HG02678 (cell line): Measurements from ENCODE around the gene SHLD2.
"Not testable (repeated sequence)": the region's sequence is repeated elsewhere in the genome, so short reads cannot be mapped to it uniquely, and the experiment has no call there.

Experiments
- ATAC-seq: cut with Tn5 transposase; IDR thresholded peaks from one replicate; pipeline ENCODE4 v1.9.1; 2021; ENCODE audit warnings: mild to moderate bottlenecking, moderate library complexity; ENCODE audit not compliant: unreplicated experiment

SHLD2 gene

DNA sequence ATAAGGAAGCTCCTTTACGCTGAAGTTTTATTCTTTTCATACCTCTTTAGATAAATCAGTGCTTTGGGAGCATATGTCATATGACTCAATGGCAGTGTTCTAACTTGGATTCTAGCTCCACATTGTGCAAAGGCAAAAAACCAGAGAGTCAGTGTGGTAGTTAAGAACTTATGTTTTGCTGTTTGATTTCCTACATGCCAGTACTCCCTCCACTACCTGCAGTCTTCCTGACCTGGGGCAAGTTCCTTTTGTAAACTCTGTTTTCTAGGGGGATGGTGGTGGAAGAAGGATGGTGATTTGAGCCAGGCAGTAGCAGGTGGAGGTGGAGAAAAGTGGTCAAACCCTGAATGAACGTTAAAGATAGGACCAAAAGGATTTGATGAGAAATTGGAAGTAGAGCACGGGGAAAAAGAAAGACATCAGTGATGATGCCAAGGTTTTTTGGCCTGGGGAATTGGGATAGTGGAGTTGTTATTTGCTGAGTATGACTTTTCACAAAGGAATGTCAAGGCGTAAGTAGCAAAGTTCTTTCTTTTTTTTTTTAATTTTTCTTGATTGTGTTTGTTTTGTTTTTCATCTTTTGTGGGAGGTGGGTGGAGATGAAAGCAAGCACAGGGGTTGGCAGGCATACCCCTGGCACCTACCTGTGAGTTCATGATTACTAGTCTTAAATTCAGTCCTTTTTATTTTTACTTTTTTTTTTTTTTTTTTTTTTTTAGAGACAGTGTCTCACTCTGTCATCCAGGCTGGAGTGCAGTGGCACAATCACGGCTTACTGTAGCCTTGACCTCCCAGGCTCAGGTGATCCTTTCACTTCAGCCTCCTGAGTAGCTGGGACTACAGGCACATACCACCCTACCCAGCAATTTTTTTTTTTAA is 47.5 kb downstream of the SHLD2 start:
- not testable (repeated sequence) for ATAC-seq

DNA sequence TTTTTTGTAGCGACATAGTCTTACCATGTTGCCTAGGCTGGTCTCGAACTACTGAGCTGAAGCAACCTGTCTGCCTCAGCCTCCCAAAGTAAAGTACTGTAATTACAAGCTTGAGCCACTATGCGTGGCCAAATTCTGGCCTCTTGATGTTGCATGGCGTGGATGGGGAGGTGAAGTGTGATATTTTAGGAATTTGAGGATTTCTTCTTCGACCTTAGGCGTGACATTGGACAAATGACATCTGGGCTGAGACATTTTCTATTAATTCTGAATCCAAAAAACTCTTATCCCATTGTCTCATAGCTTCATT is 48.1 kb downstream of the SHLD2 start:
- ATAC-seq = not testable (repeated sequence)

- not testable (repeated sequence) for ATAC-seq
These were observed 50.6 kb downstream of the SHLD2 start for GRCh38 chr10:87145598-87145997.

DNA sequence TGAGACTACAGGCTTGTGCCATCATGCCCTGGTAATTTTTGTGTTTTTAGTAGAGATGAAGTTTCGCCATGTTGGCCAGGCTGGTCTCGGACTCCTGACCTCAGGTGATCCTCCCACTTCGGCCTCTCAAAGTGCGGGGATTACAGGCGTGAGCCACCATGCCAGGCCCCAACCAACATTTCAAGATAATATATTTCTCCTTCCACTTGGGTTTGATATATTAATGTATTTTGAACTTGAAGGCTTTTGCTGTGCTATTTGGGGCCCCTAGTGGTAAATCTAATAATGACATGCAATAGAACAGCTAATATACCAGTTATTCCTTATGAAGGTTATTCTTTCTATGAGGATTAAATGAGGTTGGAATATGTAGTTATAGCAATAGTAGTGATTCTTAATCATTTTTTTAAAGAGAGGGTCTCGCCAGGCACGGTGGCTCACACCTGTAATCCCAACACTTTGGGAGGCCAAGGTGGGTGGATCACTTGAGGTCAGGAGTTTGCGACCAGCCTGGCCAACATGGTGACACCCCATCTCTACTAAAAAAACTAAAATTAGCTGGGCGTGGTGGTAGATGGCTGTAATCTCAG is 54.1 kb downstream of the SHLD2 start:
- not testable (repeated sequence) for ATAC-seq

- ATAC-seq = not testable (repeated sequence)
These were observed 56.5 kb downstream of the SHLD2 start for GRCh38 chr10:87151516-87151915.

- not testable (repeated sequence) for ATAC-seq
These were observed 61.8 kb downstream of the SHLD2 start for GRCh38 chr10:87156841-87157240.

DNA sequence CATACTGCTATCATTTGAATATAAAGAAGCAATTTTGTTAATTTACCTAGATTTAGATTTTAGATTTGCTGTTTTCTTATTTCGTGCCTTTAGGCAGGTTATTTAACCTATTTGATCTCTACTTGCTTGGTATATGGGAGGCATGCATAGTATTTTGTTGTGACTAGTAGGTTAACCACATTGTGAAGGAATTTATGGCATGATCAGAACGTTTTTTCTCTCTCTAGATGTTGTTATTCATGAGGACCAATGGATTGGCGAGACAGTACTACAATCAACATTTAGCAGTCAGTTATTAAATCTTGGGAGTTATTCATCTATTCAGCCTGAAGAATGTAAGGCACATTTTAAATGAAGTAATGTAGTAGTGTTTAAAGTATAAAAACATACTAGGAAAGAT is 62.8 kb downstream of the SHLD2 start:
- ATAC-seq = not testable (repeated sequence)

GRCh38 chr10:87162703-87163293 is 67.8 kb downstream of the SHLD2 start:
- ATAC-seq = not testable (repeated sequence)

DNA sequence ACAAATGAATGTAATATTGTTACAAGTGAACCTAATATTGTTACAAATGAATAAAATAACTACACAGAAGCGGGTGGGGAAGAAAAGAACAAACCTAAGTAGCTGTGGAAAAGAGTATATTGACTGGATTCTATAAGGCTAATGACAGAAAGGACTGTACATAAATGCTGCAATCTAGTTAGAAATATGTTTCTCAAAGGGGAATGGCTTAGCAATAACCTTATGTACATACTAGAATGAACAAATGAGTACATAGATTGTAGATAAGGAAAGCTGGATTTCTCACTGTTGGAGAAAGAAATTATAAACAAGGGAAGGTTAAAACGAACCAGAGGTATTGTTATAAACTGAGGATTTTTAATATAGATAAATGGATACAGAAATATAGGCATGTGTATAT is 68.4 kb downstream of the SHLD2 start:
- not testable (repeated sequence) for ATAC-seq

DNA sequence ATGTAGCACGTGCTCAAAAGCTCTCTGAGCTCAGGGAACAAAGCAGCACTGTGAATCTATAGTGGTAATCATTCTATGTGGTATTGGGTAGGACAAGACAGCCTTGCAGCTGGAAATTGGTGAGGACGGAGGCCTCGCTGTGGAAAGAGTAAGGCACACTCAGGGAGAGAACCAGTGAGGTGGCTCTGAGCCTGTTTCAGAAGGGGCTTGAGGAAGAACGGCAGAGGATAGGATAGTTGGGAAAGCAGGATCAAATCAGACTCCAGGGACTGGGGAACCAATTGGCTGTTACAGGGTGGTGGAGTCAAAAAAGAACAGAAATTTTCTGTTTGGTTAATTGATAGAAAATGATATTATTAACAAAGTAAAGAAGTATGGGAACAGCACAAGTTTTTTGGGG is 74.9 kb downstream of the SHLD2 start:
- not testable (repeated sequence) for ATAC-seq

- ATAC-seq = not testable (repeated sequence)
These were observed 75.7 kb downstream of the SHLD2 start for GRCh38 chr10:87170705-87171104.

DNA sequence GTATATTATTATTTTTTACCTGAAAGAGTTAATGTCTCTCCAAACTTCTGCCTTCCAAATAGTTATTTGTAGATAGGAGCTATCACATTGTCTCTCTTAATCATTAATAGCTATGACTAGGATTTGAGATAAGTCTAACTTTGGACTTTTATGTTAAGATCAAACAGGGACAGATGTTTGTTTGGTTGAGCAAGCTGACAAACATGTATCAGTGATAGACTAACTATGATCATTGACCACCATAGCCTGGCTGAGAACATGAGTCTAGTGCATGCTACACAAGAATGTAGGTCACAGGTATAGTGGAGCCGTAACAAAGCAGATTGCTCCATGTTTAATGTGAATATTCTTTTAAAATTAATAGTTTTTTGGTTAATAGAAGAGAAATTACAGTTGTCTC is 76.7 kb downstream of the SHLD2 start:
- not testable (repeated sequence) for ATAC-seq

DNA sequence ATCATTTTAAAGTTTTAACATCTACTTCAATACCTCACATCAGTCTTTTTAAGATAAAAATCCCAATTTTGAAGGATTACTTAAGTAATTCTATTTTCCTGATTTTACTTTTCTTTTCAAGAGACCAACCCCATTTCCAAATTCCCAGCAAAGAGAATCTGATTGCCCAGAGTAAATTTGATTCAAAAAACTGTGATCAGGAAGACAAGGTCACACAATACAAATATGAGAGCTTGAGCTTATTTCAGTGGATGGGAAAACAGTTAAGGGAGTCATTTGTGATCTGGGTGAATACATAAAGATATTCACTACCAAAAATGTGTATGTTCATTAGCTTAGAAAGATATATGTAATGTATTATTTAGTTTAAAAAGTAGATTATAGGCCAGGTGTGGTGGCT is 77.2 kb downstream of the SHLD2 start:
- ATAC-seq = not testable (repeated sequence)

DNA sequence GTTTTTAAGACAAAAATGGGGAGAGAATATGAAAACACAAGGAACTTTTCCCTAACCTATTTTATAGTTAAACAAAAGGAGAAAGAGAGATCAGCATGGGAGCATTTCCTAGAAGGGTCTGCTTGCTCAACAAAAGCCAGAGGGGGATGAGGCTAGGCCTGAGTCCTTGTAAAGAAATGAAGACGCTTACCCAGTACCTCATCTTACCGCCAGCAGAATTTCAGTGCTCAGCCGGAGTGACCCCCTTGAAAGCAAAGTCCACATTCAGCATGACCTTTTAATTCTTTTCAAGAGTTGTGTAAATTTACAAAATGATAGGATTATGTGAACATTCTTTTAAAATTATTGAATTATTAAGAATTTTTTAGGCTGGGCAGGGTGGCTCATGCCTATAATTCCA is 82.6 kb downstream of the SHLD2 start:
- not testable (repeated sequence) for ATAC-seq

- not testable (repeated sequence) for ATAC-seq
These were observed 89.4 kb downstream of the SHLD2 start for GRCh38 chr10:87184421-87184820.

DNA sequence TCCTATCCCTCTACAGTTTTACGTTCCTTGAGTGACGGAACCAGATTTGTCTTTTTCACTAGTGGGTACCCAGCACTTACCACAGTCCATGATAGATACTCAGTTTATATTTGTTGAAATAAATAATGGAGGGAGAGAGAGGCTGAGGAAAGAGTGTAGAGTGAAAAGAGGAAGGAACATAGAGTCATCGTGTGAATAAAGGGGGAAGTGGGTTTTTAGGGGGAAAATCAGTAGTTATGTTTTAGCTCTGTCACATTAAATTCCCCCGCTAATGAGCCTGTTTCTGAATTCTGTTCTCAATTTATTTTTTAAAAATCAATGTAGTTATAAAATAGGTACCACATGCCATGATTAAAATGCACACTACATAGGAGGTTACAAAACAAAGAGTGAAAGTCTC is 91.0 kb downstream of the SHLD2 start:
- not testable (repeated sequence) for ATAC-seq

- not testable (repeated sequence) for ATAC-seq
These were observed 92.6 kb downstream of the SHLD2 start for GRCh38 chr10:87187573-87187972.

DNA sequence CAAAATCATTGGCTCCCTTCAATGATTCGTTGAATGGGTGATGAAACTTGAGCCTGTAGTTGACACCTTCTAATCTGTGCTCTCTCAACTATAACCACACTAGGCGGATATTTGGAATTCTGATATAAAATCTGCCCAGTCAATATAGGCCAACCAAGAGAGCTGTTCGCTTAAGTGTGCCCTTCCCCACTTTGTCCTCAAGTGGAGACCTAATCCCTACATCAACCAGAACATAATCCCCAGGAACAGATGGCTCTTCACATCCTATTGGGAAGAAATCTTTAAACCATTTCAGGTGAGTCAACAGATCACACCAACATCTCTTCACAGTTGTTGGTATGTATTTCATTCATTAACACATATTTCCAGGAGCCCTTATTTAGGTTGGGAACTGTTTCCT is 96.8 kb downstream of the SHLD2 start:
- ATAC-seq = not testable (repeated sequence)

DNA sequence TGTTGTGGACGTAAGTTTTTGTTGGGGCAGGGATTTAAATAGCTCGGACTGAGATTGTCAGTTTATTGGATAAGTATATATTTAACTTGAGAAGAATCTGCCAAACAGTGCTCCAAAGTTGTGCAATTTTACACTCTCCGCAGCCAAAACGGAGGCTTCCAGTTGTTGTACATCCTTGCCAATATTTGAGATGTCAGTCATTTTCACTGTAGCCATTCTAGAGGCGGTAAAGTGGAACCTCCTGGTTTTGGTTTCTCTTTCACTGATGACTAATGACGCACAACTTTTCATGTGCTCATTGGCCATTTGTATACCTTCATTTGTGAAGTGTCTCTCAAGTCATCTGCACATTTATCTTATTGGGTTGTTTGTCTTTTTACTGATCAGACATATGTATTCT is 105.9 kb downstream of the SHLD2 start:
- peak; percentile 79 for ATAC-seq

GRCh38 chr10:87204801-87205200 is 109.8 kb downstream of the SHLD2 start:
- ATAC-seq = not testable (repeated sequence)

DNA sequence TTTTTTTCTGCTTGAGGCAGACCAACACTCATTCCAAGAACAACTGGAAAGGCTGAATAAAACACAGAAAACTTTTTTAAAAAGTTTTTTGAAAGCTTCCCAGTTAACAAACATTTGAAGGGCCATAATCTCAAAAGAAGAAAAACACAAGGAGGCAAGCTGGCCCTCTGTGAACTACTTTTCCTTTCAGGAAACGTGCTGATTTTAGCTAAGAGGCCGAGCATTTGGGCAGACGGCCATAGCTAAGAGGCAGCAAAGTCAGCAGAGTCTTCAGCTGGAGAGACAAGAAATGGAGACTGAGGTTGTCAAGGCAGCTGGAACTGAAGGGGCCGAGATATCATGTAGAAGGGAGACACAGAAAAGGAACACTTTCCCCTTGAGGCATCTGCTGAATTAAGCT is 111.9 kb downstream of the SHLD2 start:
- ATAC-seq = not testable (repeated sequence)

DNA sequence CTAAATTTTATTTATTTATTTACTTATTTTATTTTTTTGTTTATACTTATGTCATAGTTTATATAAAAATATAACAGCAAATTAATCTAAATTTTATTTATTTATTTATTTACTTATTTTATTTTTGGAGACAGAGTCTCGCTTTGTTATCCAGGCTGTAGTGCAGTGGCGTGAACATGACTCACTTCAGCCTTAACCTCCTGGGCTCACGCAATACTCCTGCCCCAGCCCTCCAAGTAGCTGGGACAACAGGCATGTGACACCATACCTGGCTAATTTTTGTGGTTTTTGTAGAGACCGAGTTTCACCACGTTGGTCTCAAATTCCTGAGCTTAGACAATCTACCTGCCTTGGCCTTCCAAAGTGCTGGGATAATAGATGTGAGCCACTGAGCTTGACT is 115.3 kb downstream of the SHLD2 start:
- not testable (repeated sequence) for ATAC-seq
